GM23338 (cell line): ENCODE data around the gene DEPDC5. TPM values are rescaled to one million over a fixed set of nuclear protein-coding genes. Genes with fewer than 3 reads are reported as not detected.

Experiments
- ATAC-seq: fragments of 200-7000 bp; cut with Tn5 transposase; 3 replicates; pipeline ENCODE4 v1.9.1; 2020
- DNase-seq: peaks from one replicate; pipeline ENCODE4 v3.0.0-alpha.2; 2015; ENCODE audit warnings: low spot score
- H2AFZ ChIP-seq: fragments of 200-600 bp; sonication (generic); 2 replicates; pipeline ENCODE4 v1.8.0; 2016; ENCODE audit warnings: antibody characterized with exemption, mild to moderate bottlenecking, moderate library complexity
- H3F3A ChIP-seq: fragments of 200-600 bp; sonication (generic); replicated peaks from 2 replicates; pipeline ENCODE4 v1.8.0; 2017; ENCODE audit warnings: antibody characterized with exemption, mixed run types, low read depth
- H3K27ac ChIP-seq: fragments of 200-600 bp; sonication (generic); 2 replicates; pipeline ENCODE4 v1.6.1; 2016; ENCODE audit warnings: low read depth
- H3K27me3 ChIP-seq: fragments of 200-600 bp; sonication (generic); 2 replicates; pipeline ENCODE4 v1.8.0; 2016; ENCODE audit warnings: mild to moderate bottlenecking, mixed run types, moderate library complexity; ENCODE audit not compliant: insufficient read depth
- H3K36me3 ChIP-seq: fragments of 200-600 bp; sonication (generic); 2 replicates; pipeline ENCODE4 v1.8.0; 2016; ENCODE audit warnings: mild to moderate bottlenecking; ENCODE audit not compliant: insufficient read depth
- H3K4me1 ChIP-seq: fragments of 200-600 bp; sonication (generic); 2 replicates; pipeline ENCODE4 v1.8.0; 2016; ENCODE audit warnings: mild to moderate bottlenecking, moderate library complexity; ENCODE audit not compliant: insufficient read depth
- H3K4me2 ChIP-seq: fragments of 200-600 bp; sonication (generic); 2 replicates; pipeline ENCODE4 v1.7.1; 2017; ENCODE audit warnings: mixed run types
- H3K4me3 ChIP-seq: fragments of 200-600 bp; sonication (generic); 2 replicates; pipeline ENCODE4 v1.6.1; 2016; ENCODE audit warnings: mixed run types
- H3K79me2 ChIP-seq: fragments of 200-600 bp; sonication (generic); replicated peaks from 2 replicates; pipeline ENCODE4 v1.8.0; 2017; ENCODE audit warnings: mild to moderate bottlenecking; ENCODE audit not compliant: insufficient read depth
- H3K9me2 ChIP-seq: fragments of 200-600 bp; sonication (generic); 2 replicates; pipeline ENCODE4 v1.8.0; 2017; ENCODE audit not compliant: insufficient read depth
- H4K20me1 ChIP-seq: fragments of 200-600 bp; sonication (generic); replicated peaks from 2 replicates; pipeline ENCODE4 v1.8.0; 2017; ENCODE audit warnings: mild to moderate bottlenecking; ENCODE audit not compliant: insufficient read depth
- H3K27ac Mint-ChIP-seq: 2 replicates; pipeline ENCODE4 v1.8.0; 2020; ENCODE audit warnings: inconsistent platforms, mild to moderate bottlenecking, moderate library complexity, mixed read lengths
- H3K27me3 Mint-ChIP-seq: 3 replicates; pipeline ENCODE4 v1.8.0; 2022; ENCODE audit warnings: low read depth, mild to moderate bottlenecking, moderate library complexity, mixed read lengths, inconsistent platforms; ENCODE audit not compliant: insufficient read depth, poor library complexity
- H3K36me3 Mint-ChIP-seq: 3 replicates; pipeline ENCODE4 v1.8.0; 2021; ENCODE audit warnings: low read depth, mild to moderate bottlenecking, inconsistent platforms, moderate library complexity, mixed read lengths
- H3K4me1 Mint-ChIP-seq: 3 replicates; pipeline ENCODE4 v1.8.0; 2020; ENCODE audit warnings: mild to moderate bottlenecking, inconsistent platforms, mixed read lengths
- H3K4me3 Mint-ChIP-seq: 3 replicates; pipeline ENCODE4 v1.8.0; 2021; ENCODE audit warnings: moderate library complexity, mild to moderate bottlenecking, inconsistent platforms, mixed read lengths
- H3K9me3 Mint-ChIP-seq: 3 replicates; pipeline ENCODE4 v1.8.0; 2020; ENCODE audit warnings: moderate library complexity, mild to moderate bottlenecking, inconsistent platforms, mixed read lengths
- CTCF ChIP-seq, 2 experiments: fragments of 200-600 bp in 1 of 2; sonication (generic) in 1 of 2; conservative IDR thresholded peaks; 2 replicates each; pipeline versions ENCODE4 v1.5.1 to v1.6.1; 2016 to 2017; ENCODE audit warnings: antibody characterized with exemption in 2 of 2, low read depth in 2 of 2, mild to moderate bottlenecking in 2 of 2, moderate library complexity in 1 of 2
- EZH2 ChIP-seq: fragments of 200-600 bp; sonication (generic); IDR thresholded peaks from one replicate; pipeline ENCODE4 v1.8.0; 2017; ENCODE audit warnings: antibody characterized with exemption, mild to moderate bottlenecking, low read depth; ENCODE audit not compliant: unreplicated experiment
- POLR2AphosphoS5 ChIP-seq: IDR thresholded peaks from 2 replicates; pipeline ENCODE4 v1.6.1; 2016; ENCODE audit warnings: antibody characterized with exemption, low read depth
- ZNF114 ChIP-seq: fragments of 250-450 bp; sonication (Bioruptor Pico); IDR thresholded peaks from 2 replicates; pipeline ENCODE4 v1.5.0; 2020; ENCODE audit warnings: mild to moderate bottlenecking, moderate library complexity
- ZNF462 ChIP-seq: fragments of 250-450 bp; sonication (Bioruptor Pico); IDR thresholded peaks from 2 replicates; pipeline ENCODE4 v1.5.0; 2020; ENCODE audit warnings: mild to moderate bottlenecking, moderate library complexity
- polyA plus RNA-seq: library from polyadenylated mRNA; unstranded; fragments of >200 nt; fragmentation: Nextera tagmentation; extraction: Ambion mirVana; gene quantifications from 2 replicates; pipeline ENCODE4 v1.2.1, GENCODE V29; 2016
- total RNA-seq: library from RNA; depleted of rRNA; stranded (reverse); fragments of >200 nt; shearing (Covaris generic); gene quantifications from 2 replicates; pipeline ENCODE4 v1.2.3, GENCODE V29; 2014

Gene DEPDC5
- total and polyA plus RNA-seq, 2 experiments from 2014 or later: 18.7 to 19.7 TPM

- TF ChIP-seq ZNF462 (CRISPR knock-in tag): no peak
Measured at GRCh38 chr22:31830721-31831070, 76.9 kb downstream of the DEPDC5 start (continued).

- Histone ChIP-seq H4K20me1 (no peaks in the 10 kb centered on the region; the same call in 1 of the 2 replicates), H3K4me1 (no peaks in the 10 kb centered on the region), H3K36me3 (no peaks in the 10 kb centered on the region), H3K27me3 (no peaks in the 10 kb centered on the region), H3K4me3 (no peak overlapping the region), H3K9me2 (no peaks in the 10 kb centered on the region), H2AFZ (no peak overlapping the region), H3F3A (0 out of 2 replicates have a peak, but pooled peaks cover 6% of the 10 kb centered on the region), H3K4me2 (no peak overlapping the region), H3K79me2 (no peaks in the 10 kb centered on the region), H3K27ac (no peak overlapping the region)
- no peak overlapping the region for H3K4me3 Mint-ChIP-seq
- ATAC-seq: no peak
- H3K27me3 Mint-ChIP-seq: no peaks in the 10 kb centered on the region
- H3K9me3 Mint-ChIP-seq: no peaks in the 10 kb centered on the region
- no peaks in the 10 kb centered on the region for H3K4me1 Mint-ChIP-seq
- peaks cover 3% of the 10 kb centered on the region; the same call in 1 of the 3 replicates for H3K36me3 Mint-ChIP-seq
- no peak for DNase-seq
- no peak overlapping the region for H3K27ac Mint-ChIP-seq
- no peak for TF ChIP-seq CTCF (conservative IDR thresholded peaks at IDR 0.05; ENCODE audit: low read depth in 2 of 2)
- no peak for TF ChIP-seq EZH2
- TF ChIP-seq ZNF114 (CRISPR knock-in tag): no peak
- no peak for TF ChIP-seq POLR2AphosphoS5
- no peak for TF ChIP-seq ZNF462 (CRISPR knock-in tag)
Measured at GRCh38 chr22:31833930-31834329, 80.1 kb downstream of the DEPDC5 start.
